Panc1 (cell line): ENCODE results near the gene ZNF552. TPM values are rescaled to one million over a fixed set of nuclear protein-coding genes. Genes with fewer than 3 reads are reported as not detected.
"Not testable (repeated sequence)": the region's sequence is repeated elsewhere in the genome, so short reads cannot be mapped to it uniquely, and the experiment has no call there.

Experiments used
- ATAC-seq: fragments of 200-7000 bp; cut with Tn5 transposase; 2 replicates; pipeline ENCODE4 v1.9.1; 2020; ENCODE audit warnings: mild to moderate bottlenecking, moderate library complexity
- BruUV-seq: library from RNA; stranded (reverse); fragments of 400-500 nt; replicated peaks from 2 replicates; lab custom pipeline; 2021; lab: Mats Ljungman, UMichigan
- CTCF ChIA-PET: fragments of 300-600 bp; sonication (Branson Sonifier 250); formaldehyde crosslinking; loops from one replicate; lab custom pipeline; 2022; ENCODE audit warnings: antibody characterized with exemption; lab: Charles Lee
- POLR2A ChIA-PET: fragments of 300-600 bp; sonication (Branson Sonifier 250); formaldehyde crosslinking; loops from one replicate; lab custom pipeline; 2022; ENCODE audit warnings: antibody characterized with exemption; lab: Charles Lee
- DNase-seq: peaks from one replicate; pipeline ENCODE4 v3.0.0-alpha.2; 2010; ENCODE audit warnings: low read depth, low spot score
- H3K27ac ChIP-seq: 2 replicates; pipeline ENCODE4 v1.5.1; 2011; ENCODE audit warnings: mild to moderate bottlenecking, low read length, inconsistent platforms
- H3K27me3 ChIP-seq: fragments of 200-500 bp; sonication (Bioruptor generic); 2 replicates; pipeline ENCODE4 v1.6.0; 2014; ENCODE audit warnings: low read length, inconsistent platforms; ENCODE audit not compliant: control insufficient read depth, insufficient read depth
- H3K36me3 ChIP-seq: fragments of 200-500 bp; sonication (Bioruptor generic); 2 replicates; pipeline ENCODE4 v1.5.1; 2014; ENCODE audit warnings: inconsistent platforms, mild to moderate bottlenecking, low read length, moderate library complexity; ENCODE audit not compliant: control insufficient read depth, insufficient read depth
- H3K4me1 ChIP-seq: 2 replicates; pipeline ENCODE4 v1.5.1; 2011; ENCODE audit warnings: inconsistent platforms, mild to moderate bottlenecking, low read length, moderate library complexity; ENCODE audit not compliant: control insufficient read depth, insufficient read depth
- H3K4me3 ChIP-seq, 2 experiments: 2 replicates each; pipeline ENCODE4 v1.5.1; 2011 to 2012; ENCODE audit warnings: low read depth in 2 of 2, low read length in 2 of 2, mild to moderate bottlenecking in 2 of 2, inconsistent platforms in 1 of 2, moderate library complexity in 1 of 2
- H3K9me3 ChIP-seq: fragments of 200-500 bp; sonication (Bioruptor generic); 2 replicates; pipeline ENCODE4 v1.5.1; 2014; ENCODE audit warnings: low read depth, mild to moderate bottlenecking, inconsistent platforms, low read length, moderate library complexity; ENCODE audit not compliant: control insufficient read depth, insufficient read depth
- POLR2AphosphoS5 ChIP-seq: IDR thresholded peaks from 2 replicates; pipeline ENCODE4 v1.6.1; 2012; ENCODE audit warnings: mild to moderate bottlenecking, low read depth, low read length, moderate library complexity
- SIN3A ChIP-seq: IDR thresholded peaks from 2 replicates; pipeline ENCODE4 v1.6.1; 2012; ENCODE audit warnings: low read depth, mild to moderate bottlenecking, low read length, moderate library complexity, borderline replicate concordance; ENCODE audit not compliant: insufficient read depth
- TCF7L2 ChIP-seq: IDR thresholded peaks from 2 replicates; pipeline ENCODE4 v1.6.1; 2011; ENCODE audit warnings: mild to moderate bottlenecking, low read depth, low read length, inconsistent platforms
- in situ Hi-C: cut with HindIII; loops from 2 replicates; pipeline ENCODE4 v1.10.0; 2016; ENCODE audit warnings: low sequenced_read_pairs, low pct_unique_long_range_greater_than_20kb
- intact Hi-C: fragments of 100-400 bp; cut with micrococcal nuclease; formaldehyde crosslinking; loops from one replicate; pipeline ENCODE4 v1.10.0; 2022; ENCODE audit not compliant: unreplicated experiment
- total RNA-seq: library from RNA; stranded (reverse); gene quantifications from one replicate; pipeline ENCODE4 v1.2.1, GENCODE V29; 2021; ENCODE audit not compliant: unreplicated experiment
- TF ChIP-seq, protein P1 (sequence below): fragments of 450-650 bp; IDR thresholded peaks from 2 replicates; pipeline ENCODE4 v1.5.1; 2017; ENCODE audit warnings: mild to moderate bottlenecking
- TF ChIP-seq, protein P2 (sequence below), 2 experiments: IDR thresholded peaks; 2 replicates each; pipeline ENCODE4 v1.6.1; 2011 to 2012; ENCODE audit warnings: low read depth in 2 of 2, control low read depth in 1 of 2, low read length in 1 of 2, mild to moderate bottlenecking in 1 of 2, moderate library complexity in 1 of 2; ENCODE audit not compliant: insufficient read depth in 1 of 2

ZNF552 gene
- total RNA-seq, 1 experiment from 2014 or later, result 7.5 TPM

- POLR2A ChIA-PET, result no interaction called here
- peak overlapping the region; percentile 86 for H3K27ac ChIP-seq
- intact Hi-C loops (no loop called here), in situ Hi-C loops (no loop called here)
- peak overlapping the region; percentile 82 to 89 for H3K4me3 ChIP-seq
- no peaks in the 10 kb centered on the region for H3K9me3 ChIP-seq
- CTCF ChIA-PET, result interaction anchor here (0.5 kb wide), 1 partner anchor 10 kb away, joined by 5 read pairs; no protein-coding TSS in a partner anchor
- ATAC-seq, result no peak
- H3K27me3 ChIP-seq, result no peaks in the 10 kb centered on the region
- no peak for DNase-seq
- TF ChIP-seq, protein P1, sequence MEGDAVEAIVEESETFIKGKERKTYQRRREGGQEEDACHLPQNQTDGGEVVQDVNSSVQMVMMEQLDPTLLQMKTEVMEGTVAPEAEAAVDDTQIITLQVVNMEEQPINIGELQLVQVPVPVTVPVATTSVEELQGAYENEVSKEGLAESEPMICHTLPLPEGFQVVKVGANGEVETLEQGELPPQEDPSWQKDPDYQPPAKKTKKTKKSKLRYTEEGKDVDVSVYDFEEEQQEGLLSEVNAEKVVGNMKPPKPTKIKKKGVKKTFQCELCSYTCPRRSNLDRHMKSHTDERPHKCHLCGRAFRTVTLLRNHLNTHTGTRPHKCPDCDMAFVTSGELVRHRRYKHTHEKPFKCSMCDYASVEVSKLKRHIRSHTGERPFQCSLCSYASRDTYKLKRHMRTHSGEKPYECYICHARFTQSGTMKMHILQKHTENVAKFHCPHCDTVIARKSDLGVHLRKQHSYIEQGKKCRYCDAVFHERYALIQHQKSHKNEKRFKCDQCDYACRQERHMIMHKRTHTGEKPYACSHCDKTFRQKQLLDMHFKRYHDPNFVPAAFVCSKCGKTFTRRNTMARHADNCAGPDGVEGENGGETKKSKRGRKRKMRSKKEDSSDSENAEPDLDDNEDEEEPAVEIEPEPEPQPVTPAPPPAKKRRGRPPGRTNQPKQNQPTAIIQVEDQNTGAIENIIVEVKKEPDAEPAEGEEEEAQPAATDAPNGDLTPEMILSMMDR, result no peak
- TF ChIP-seq TCF7L2, result no peak
- no peak for TF ChIP-seq SIN3A
- no peak for TF ChIP-seq POLR2AphosphoS5
- TF ChIP-seq, protein P2, sequence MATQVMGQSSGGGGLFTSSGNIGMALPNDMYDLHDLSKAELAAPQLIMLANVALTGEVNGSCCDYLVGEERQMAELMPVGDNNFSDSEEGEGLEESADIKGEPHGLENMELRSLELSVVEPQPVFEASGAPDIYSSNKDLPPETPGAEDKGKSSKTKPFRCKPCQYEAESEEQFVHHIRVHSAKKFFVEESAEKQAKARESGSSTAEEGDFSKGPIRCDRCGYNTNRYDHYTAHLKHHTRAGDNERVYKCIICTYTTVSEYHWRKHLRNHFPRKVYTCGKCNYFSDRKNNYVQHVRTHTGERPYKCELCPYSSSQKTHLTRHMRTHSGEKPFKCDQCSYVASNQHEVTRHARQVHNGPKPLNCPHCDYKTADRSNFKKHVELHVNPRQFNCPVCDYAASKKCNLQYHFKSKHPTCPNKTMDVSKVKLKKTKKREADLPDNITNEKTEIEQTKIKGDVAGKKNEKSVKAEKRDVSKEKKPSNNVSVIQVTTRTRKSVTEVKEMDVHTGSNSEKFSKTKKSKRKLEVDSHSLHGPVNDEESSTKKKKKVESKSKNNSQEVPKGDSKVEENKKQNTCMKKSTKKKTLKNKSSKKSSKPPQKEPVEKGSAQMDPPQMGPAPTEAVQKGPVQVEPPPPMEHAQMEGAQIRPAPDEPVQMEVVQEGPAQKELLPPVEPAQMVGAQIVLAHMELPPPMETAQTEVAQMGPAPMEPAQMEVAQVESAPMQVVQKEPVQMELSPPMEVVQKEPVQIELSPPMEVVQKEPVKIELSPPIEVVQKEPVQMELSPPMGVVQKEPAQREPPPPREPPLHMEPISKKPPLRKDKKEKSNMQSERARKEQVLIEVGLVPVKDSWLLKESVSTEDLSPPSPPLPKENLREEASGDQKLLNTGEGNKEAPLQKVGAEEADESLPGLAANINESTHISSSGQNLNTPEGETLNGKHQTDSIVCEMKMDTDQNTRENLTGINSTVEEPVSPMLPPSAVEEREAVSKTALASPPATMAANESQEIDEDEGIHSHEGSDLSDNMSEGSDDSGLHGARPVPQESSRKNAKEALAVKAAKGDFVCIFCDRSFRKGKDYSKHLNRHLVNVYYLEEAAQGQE (IDR thresholded peaks at IDR 0.05; ENCODE audit: insufficient read depth in 1 of 2, low read depth in 2 of 2, low read length in 1 of 2), result no peak
- peaks cover 6% of the 10 kb centered on the region for H3K4me1 ChIP-seq
- BruUV-seq, result TSS peak; percentile 85
- H3K36me3 ChIP-seq, result no peaks in the 10 kb centered on the region
These were observed 701 bp downstream of the ZNF552 start for GRCh38 chr19:57813919-57814504.

DNA sequence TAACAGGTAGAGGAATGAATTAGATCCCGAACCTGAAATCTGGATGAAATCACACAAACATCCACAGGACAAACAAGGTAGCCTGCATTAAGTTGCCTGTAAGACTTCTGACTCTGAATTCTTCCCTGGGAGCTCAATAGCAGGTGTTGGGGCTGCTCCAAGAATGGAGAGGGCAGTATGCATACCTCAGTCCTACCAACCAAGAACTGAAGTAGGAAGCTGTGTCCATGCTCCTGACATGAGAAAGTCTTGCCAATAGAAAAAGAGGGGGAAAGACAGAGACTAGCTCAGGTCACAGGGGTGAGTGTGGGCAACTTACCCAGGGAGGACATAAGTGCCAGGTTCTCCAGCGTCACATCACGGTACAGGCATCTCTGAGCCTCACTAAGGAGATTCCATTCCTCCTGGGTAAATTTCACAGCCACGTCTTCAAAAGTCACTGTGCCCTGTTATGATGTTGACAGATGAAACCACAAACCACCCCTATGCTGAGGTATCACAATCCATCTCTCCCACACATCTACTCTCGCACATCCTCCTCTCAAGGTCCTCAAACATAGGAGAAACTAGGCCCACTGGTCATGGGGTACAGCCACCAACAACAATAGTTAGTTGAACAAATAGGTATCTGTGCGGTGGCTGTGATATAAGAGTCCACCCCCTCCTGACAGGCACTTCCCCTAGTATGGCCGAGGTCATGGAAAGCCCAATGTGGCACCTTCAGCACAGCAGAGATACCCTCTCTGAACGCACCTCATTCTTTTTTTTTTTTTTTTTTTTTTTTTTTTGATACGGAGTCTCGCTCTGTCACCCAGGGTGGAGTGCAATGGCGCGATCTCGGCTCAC is 1.5 kb downstream of the ZNF552 start:
- BruUV-seq, ATAC-seq, H3K27me3 ChIP-seq, CTCF ChIA-PET, intact Hi-C loops, H3K4me1 ChIP-seq, H3K27ac ChIP-seq, in situ Hi-C loops, DNase-seq, H3K36me3 ChIP-seq, H3K9me3 ChIP-seq: not testable (repeated sequence)
- POLR2A ChIA-PET, result interaction anchor here (0.6 kb wide), 1 partner anchor 34 kb away, joined by 3 read pairs; no protein-coding TSS in a partner anchor
- H3K4me3 ChIP-seq, result peak overlapping the region; percentile 82 to 89; a peak in 2 of 4 replicates
